DOHH2 (cell line): Measurements from ENCODE around the gene ITPKB.
A peak's percentile ranks its signal among the peaks of the same experiment; 100 is the strongest.

Experiments
- H3F3A ChIP-seq: fragments of 200-600 bp; sonication (generic), shearing (Covaris generic); 2 replicates; pipeline ENCODE4 v1.6.0; 2016; ENCODE audit warnings: antibody characterized with exemption, mild to moderate bottlenecking; ENCODE audit not compliant: control insufficient read depth, insufficient read depth
- H3K27ac ChIP-seq: fragments of 200-600 bp; sonication (generic); 2 replicates; pipeline ENCODE4 v1.5.1; 2014; ENCODE audit warnings: low read depth, mild to moderate bottlenecking, low read length, moderate library complexity
- H3K27me3 ChIP-seq: fragments of 200-600 bp; sonication (generic); 2 replicates; pipeline ENCODE4 v1.6.1; 2014; ENCODE audit warnings: mild to moderate bottlenecking, low read length, mixed read lengths; ENCODE audit not compliant: control insufficient read depth
- H3K36me3 ChIP-seq: fragments of 200-600 bp; sonication (generic); 2 replicates; pipeline ENCODE4 v1.6.1; 2014; ENCODE audit warnings: mild to moderate bottlenecking, low read length, moderate library complexity, mixed read lengths; ENCODE audit not compliant: control insufficient read depth
- H3K4me1 ChIP-seq: fragments of 200-600 bp; sonication (generic); 2 replicates; pipeline ENCODE4 v1.6.1; 2014; ENCODE audit warnings: mild to moderate bottlenecking, low read length, mixed read lengths; ENCODE audit not compliant: control insufficient read depth
- H3K4me2 ChIP-seq: fragments of 200-600 bp; sonication (generic); 2 replicates; pipeline ENCODE4 v1.6.0; 2014; ENCODE audit warnings: mild to moderate bottlenecking, low read length, moderate library complexity
- H3K4me3 ChIP-seq: fragments of 200-600 bp; sonication (generic); 2 replicates; pipeline ENCODE4 v1.5.1; 2014; ENCODE audit warnings: mild to moderate bottlenecking, low read length, mixed read lengths
- H3K79me2 ChIP-seq: fragments of 200-600 bp; sonication (generic); 2 replicates; pipeline ENCODE4 v1.6.1; 2014; ENCODE audit warnings: mild to moderate bottlenecking, low read length, mixed read lengths; ENCODE audit not compliant: control insufficient read depth
- H3K9me2 ChIP-seq: fragments of 200-600 bp; sonication (generic); replicated peaks from 2 replicates; pipeline ENCODE4 v1.6.1; 2014; ENCODE audit warnings: mild to moderate bottlenecking, low read length, mixed read lengths; ENCODE audit not compliant: control insufficient read depth
- H3K9me3 ChIP-seq: fragments of 200-600 bp; sonication (generic); 2 replicates; pipeline ENCODE4 v1.6.1; 2014; ENCODE audit warnings: antibody characterized with exemption, low read length, mixed read lengths; ENCODE audit not compliant: control insufficient read depth, insufficient read depth
- H4K20me1 ChIP-seq: fragments of 200-600 bp; sonication (generic); 2 replicates; pipeline ENCODE4 v1.6.0; 2014; ENCODE audit warnings: low read depth, mild to moderate bottlenecking, antibody characterized with exemption, low read length, moderate library complexity; ENCODE audit not compliant: control insufficient read depth, insufficient read depth
- CTCF ChIP-seq: fragments of 200-600 bp; sonication (generic); IDR thresholded peaks from one replicate; pipeline ENCODE4 v1.5.1; 2014; ENCODE audit warnings: antibody characterized with exemption, mild to moderate bottlenecking, low read depth, low read length; ENCODE audit not compliant: poor library complexity, severe bottlenecking
- EZH2phosphoT487 ChIP-seq: fragments of 200-600 bp; sonication (generic); IDR thresholded peaks from 2 replicates; pipeline ENCODE4 v1.6.1; 2017; ENCODE audit warnings: borderline replicate concordance, mild to moderate bottlenecking, antibody characterized with exemption, low read length, moderate library complexity, mixed read lengths

The ITPKB gene

GRCh38 chr1:226662642-226663326 is 76.3 kb downstream of the ITPKB start:
- Histone ChIP-seq H3K9me3 (no peaks in the 10 kb centered on the region), H3F3A (peaks cover 52% of the 10 kb centered on the region), H3K79me2 (peaks cover 91% of the 10 kb centered on the region), H3K9me2 (no peaks in the 10 kb centered on the region), H3K4me3 (peak overlapping the region; percentile 64), H3K36me3 (peaks cover 68% of the 10 kb centered on the region), H3K4me2 (peak overlapping the region; percentile 77), H3K27ac (no peak overlapping the region), H4K20me1 (no peaks in the 10 kb centered on the region), H3K27me3 (no peaks in the 10 kb centered on the region), H3K4me1 (peaks cover 49% of the 10 kb centered on the region; the same call in 1 of the 2 replicates)
- no peak for TF ChIP-seq CTCF
- TF ChIP-seq EZH2phosphoT487, result no peak

- Histone ChIP-seq H3K36me3 (peaks cover 70% of the 10 kb centered on the region), H3K27ac (no peak overlapping the region), H3K4me2 (no peak overlapping the region), H3K9me2 (no peaks in the 10 kb centered on the region), H4K20me1 (no peaks in the 10 kb centered on the region), H3F3A (peaks cover 60% of the 10 kb centered on the region), H3K4me3 (peak overlapping the region; percentile 58), H3K79me2 (peaks cover 91% of the 10 kb centered on the region), H3K9me3 (no peaks in the 10 kb centered on the region), H3K27me3 (no peaks in the 10 kb centered on the region), H3K4me1 (peaks cover 40% of the 10 kb centered on the region; the same call in 1 of the 2 replicates)
- TF ChIP-seq CTCF (peak; percentile 25), EZH2phosphoT487 (no peak)
These were observed 77.1 kb downstream of the ITPKB start for GRCh38 chr1:226661965-226662364.

GRCh38 chr1:226661271-226661670 is 77.8 kb downstream of the ITPKB start:
- H3K36me3 ChIP-seq, result peaks cover 72% of the 10 kb centered on the region
- H3F3A ChIP-seq, result peaks cover 65% of the 10 kb centered on the region
- H3K27me3 ChIP-seq, result no peaks in the 10 kb centered on the region
- TF ChIP-seq EZH2phosphoT487, result no peak
- TF ChIP-seq CTCF, result no peak
- H3K4me3 ChIP-seq, result peak overlapping the region; percentile 58
- H3K9me3 ChIP-seq, result no peaks in the 10 kb centered on the region
- no peaks in the 10 kb centered on the region for H3K9me2 ChIP-seq
- H3K27ac ChIP-seq, result no peak overlapping the region
- no peak overlapping the region for H3K4me2 ChIP-seq
- H3K79me2 ChIP-seq, result peaks cover 90% of the 10 kb centered on the region
- no peaks in the 10 kb centered on the region for H4K20me1 ChIP-seq
- peaks cover 33% of the 10 kb centered on the region; the same call in 1 of the 2 replicates for H3K4me1 ChIP-seq
